HUES64 (cell line): Measurements from ENCODE around the gene CERK.

Source experiments
- H3K27ac ChIP-seq: 2 replicates; pipeline ENCODE4 v1.7.0; 2013; ENCODE audit warnings: low read depth, low read length, inconsistent platforms
- H3K27me3 ChIP-seq: 2 replicates; pipeline ENCODE4 v1.6.1; 2013; ENCODE audit warnings: mild to moderate bottlenecking, low read length; ENCODE audit not compliant: insufficient read depth
- H3K36me3 ChIP-seq: 2 replicates; pipeline ENCODE4 v1.6.1; 2013; ENCODE audit warnings: mild to moderate bottlenecking, low read length; ENCODE audit not compliant: insufficient read depth
- H3K4me1 ChIP-seq: 2 replicates; pipeline ENCODE4 v1.6.1; 2013; ENCODE audit warnings: mild to moderate bottlenecking, low read length, moderate library complexity; ENCODE audit not compliant: insufficient read depth
- H3K4me3 ChIP-seq: 2 replicates; pipeline ENCODE4 v1.5.1; 2013; ENCODE audit warnings: mild to moderate bottlenecking, low read length, moderate library complexity
- H3K9ac ChIP-seq: 2 replicates; pipeline ENCODE4 v1.6.1; 2013; ENCODE audit warnings: mild to moderate bottlenecking, low read depth, low read length
- H3K9me3 ChIP-seq: 2 replicates; pipeline ENCODE4 v1.6.1; 2013; ENCODE audit warnings: low read depth, low read length; ENCODE audit not compliant: insufficient read depth
- WGBS: fragments of 150-250, 120-280 bp; methylation state at CpG from one replicate; pipeline ENCODE4 v1.1.7; 2013; ENCODE audit warnings: missing lambda C conversion rate; 5-methylcytosine and 5-hydroxymethylcytosine counted together

The CERK gene

GRCh38 chr22:46674906-46675305 is 63.1 kb downstream of the CERK start:
- 92% methylated on average over 11 of the region's 11 CpGs for WGBS
- no peak overlapping the region for H3K27ac ChIP-seq

GRCh38 chr22:46674367-46674781 is 63.7 kb downstream of the CERK start:
- H3K9ac ChIP-seq = no peak overlapping the region
- 96% methylated on average over 19 of the region's 19 CpGs for WGBS
- no peaks in the 10 kb centered on the region for H3K27me3 ChIP-seq
- H3K36me3 ChIP-seq = 0 out of 2 replicates have a peak, but pooled peaks cover 6% of the 10 kb centered on the region
- no peaks in the 10 kb centered on the region for H3K4me1 ChIP-seq
- no peak overlapping the region for H3K27ac ChIP-seq
- no peak overlapping the region for H3K4me3 ChIP-seq
- H3K9me3 ChIP-seq = no peaks in the 10 kb centered on the region

More at GRCh38 chr22:46674906-46675305, 63.1 kb downstream of the CERK start:
- H3K36me3 ChIP-seq = 0 out of 2 replicates have a peak, but pooled peaks cover 6% of the 10 kb centered on the region
- no peaks in the 10 kb centered on the region for H3K9me3 ChIP-seq
- no peaks in the 10 kb centered on the region for H3K4me1 ChIP-seq
- no peaks in the 10 kb centered on the region for H3K27me3 ChIP-seq
- H3K9ac ChIP-seq = no peak overlapping the region
- no peak overlapping the region for H3K4me3 ChIP-seq

GRCh38 chr22:46673662-46674236 is 64.3 kb downstream of the CERK start:
- no peak overlapping the region for H3K27ac ChIP-seq
- H3K9me3 ChIP-seq = no peaks in the 10 kb centered on the region
- no peak overlapping the region for H3K9ac ChIP-seq
- no peaks in the 10 kb centered on the region for H3K4me1 ChIP-seq
- no peaks in the 10 kb centered on the region for H3K27me3 ChIP-seq
- WGBS = 91% methylated on average over 32 of the region's 32 CpGs
- H3K4me3 ChIP-seq = no peak overlapping the region
- peaks cover 11% of the 10 kb centered on the region for H3K36me3 ChIP-seq

- Histone ChIP-seq H3K36me3 (peaks cover 12% of the 10 kb centered on the region), H3K4me1 (no peaks in the 10 kb centered on the region), H3K27me3 (no peaks in the 10 kb centered on the region), H3K9me3 (no peaks in the 10 kb centered on the region), H3K27ac (no peak overlapping the region), H3K9ac (no peak overlapping the region; the same call in 1 of the 2 replicates), H3K4me3 (no peak overlapping the region)
- WGBS = 90% methylated on average over 10 of the region's 10 CpGs
Observed at GRCh38 chr22:46673205-46673604, 64.8 kb downstream of the CERK start.

- H3K36me3 ChIP-seq = peaks cover 12% of the 10 kb centered on the region
- 95% methylated on average over 18 of the region's 18 CpGs for WGBS
- H3K27ac ChIP-seq = no peak overlapping the region
Observed at GRCh38 chr22:46672731-46673130, 65.3 kb downstream of the CERK start.

GRCh38 chr22:46671824-46672432 is 66.1 kb downstream of the CERK start:
- no peak overlapping the region for H3K9ac ChIP-seq
- peaks cover 12% of the 10 kb centered on the region for H3K36me3 ChIP-seq
- 91% methylated on average over 17 of the region's 17 CpGs for WGBS
- H3K4me3 ChIP-seq = no peak overlapping the region
- no peaks in the 10 kb centered on the region for H3K9me3 ChIP-seq
- H3K27ac ChIP-seq = no peak overlapping the region
- H3K4me1 ChIP-seq = no peaks in the 10 kb centered on the region
- H3K27me3 ChIP-seq = no peaks in the 10 kb centered on the region

More at GRCh38 chr22:46672731-46673130, 65.3 kb downstream of the CERK start:
- Histone ChIP-seq H3K9me3 (no peaks in the 10 kb centered on the region), H3K4me1 (no peaks in the 10 kb centered on the region), H3K27me3 (no peaks in the 10 kb centered on the region), H3K4me3 (no peak overlapping the region), H3K9ac (no peak overlapping the region)

GRCh38 chr22:46669201-46669600 is 68.9 kb downstream of the CERK start:
- Histone ChIP-seq H3K4me1 (no peaks in the 10 kb centered on the region), H3K4me3 (no peak overlapping the region), H3K9me3 (no peaks in the 10 kb centered on the region), H3K9ac (no peak overlapping the region), H3K27ac (no peak overlapping the region), H3K27me3 (no peaks in the 10 kb centered on the region), H3K36me3 (peaks cover 8% of the 10 kb centered on the region)
- WGBS = 93% methylated on average over 9 of the region's 9 CpGs

- 93% methylated on average over 24 of the region's 24 CpGs for WGBS
- H3K4me3 ChIP-seq = no peak overlapping the region
- H3K36me3 ChIP-seq = peaks cover 8% of the 10 kb centered on the region
- no peaks in the 10 kb centered on the region for H3K9me3 ChIP-seq
- no peak overlapping the region for H3K27ac ChIP-seq
- no peak overlapping the region for H3K9ac ChIP-seq
- H3K4me1 ChIP-seq = no peaks in the 10 kb centered on the region
- no peaks in the 10 kb centered on the region for H3K27me3 ChIP-seq
Observed at GRCh38 chr22:46668116-46668515, 69.9 kb downstream of the CERK start.

GRCh38 chr22:46667245-46667623 is 70.8 kb downstream of the CERK start:
- no peak overlapping the region for H3K9ac ChIP-seq
- H3K27ac ChIP-seq = no peak overlapping the region
- H3K4me3 ChIP-seq = no peak overlapping the region
- no peaks in the 10 kb centered on the region for H3K4me1 ChIP-seq
- H3K36me3 ChIP-seq = peaks cover 8% of the 10 kb centered on the region
- no peaks in the 10 kb centered on the region for H3K9me3 ChIP-seq
- no peaks in the 10 kb centered on the region for H3K27me3 ChIP-seq
- 94% methylated on average over 10 of the region's 10 CpGs for WGBS

- H3K27ac ChIP-seq = no peak overlapping the region
- H3K9me3 ChIP-seq = no peaks in the 10 kb centered on the region
- H3K4me3 ChIP-seq = no peak overlapping the region
- H3K4me1 ChIP-seq = no peaks in the 10 kb centered on the region
- no peak overlapping the region for H3K9ac ChIP-seq
- no peaks in the 10 kb centered on the region for H3K27me3 ChIP-seq
- peaks cover 8% of the 10 kb centered on the region for H3K36me3 ChIP-seq
- 94% methylated on average over 17 of the region's 17 CpGs for WGBS
Observed at GRCh38 chr22:46666577-46667244, 71.3 kb downstream of the CERK start.

GRCh38 chr22:46665751-46666280 is 72.2 kb downstream of the CERK start:
- H3K36me3 ChIP-seq = peaks cover 8% of the 10 kb centered on the region
- H3K9ac ChIP-seq = no peak overlapping the region
- no peak overlapping the region for H3K4me3 ChIP-seq
- H3K9me3 ChIP-seq = no peaks in the 10 kb centered on the region
- no peaks in the 10 kb centered on the region for H3K4me1 ChIP-seq
- no peaks in the 10 kb centered on the region for H3K27me3 ChIP-seq
- no peak overlapping the region for H3K27ac ChIP-seq
- 95% methylated on average over 18 of the region's 18 CpGs for WGBS
